D341Med (cell line): Measurements from ENCODE around the gene ACSL4.
"Not testable (repeated sequence)": the region's sequence is repeated elsewhere in the genome, so short reads cannot be mapped to it uniquely, and the experiment has no call there.

ENCODE experiments used
- DNase-seq: peaks from one replicate; pipeline ENCODE4 v3.0.0; 2012; ENCODE audit warnings: low spot score

The ACSL4 gene

DNA sequence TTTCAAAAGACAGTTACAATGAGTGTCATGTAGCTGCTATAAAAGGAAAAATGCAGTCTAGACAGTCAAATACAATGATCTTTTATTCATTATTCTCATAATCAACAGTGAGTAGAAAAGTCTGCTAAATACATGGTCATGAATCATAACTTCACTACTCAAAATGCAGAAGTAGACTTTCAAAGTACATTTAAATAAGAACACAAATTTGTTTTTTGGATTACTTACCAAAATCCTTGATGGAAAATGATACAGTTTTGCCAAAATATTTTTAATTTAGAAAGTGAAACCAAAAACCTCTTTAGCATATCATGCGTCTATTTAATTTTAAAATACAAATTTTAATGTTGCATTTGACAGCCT lies 4.9 kb downstream of the ACSL4 start:
- DNase-seq, result no peak

DNA sequence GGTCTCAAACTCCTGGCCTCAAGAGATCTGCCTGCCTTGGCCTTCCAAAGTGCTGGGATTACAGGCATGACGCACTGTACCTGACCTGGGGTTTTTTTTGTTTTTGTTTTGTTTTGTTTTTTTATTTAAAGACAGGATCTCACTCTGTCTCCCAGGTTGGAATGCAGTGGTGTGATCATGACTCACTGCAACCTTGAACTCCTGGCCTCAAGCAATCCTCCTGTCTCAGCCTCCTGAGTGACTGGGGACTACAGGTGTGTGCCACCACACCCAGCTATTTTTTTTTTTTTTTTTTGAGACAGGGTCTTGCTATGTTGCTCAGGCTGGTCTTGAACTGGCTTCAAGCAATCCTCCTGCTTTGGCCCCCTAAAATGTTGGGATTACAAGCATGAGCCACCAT lies 8.1 kb downstream of the ACSL4 start:
- DNase-seq, result not testable (repeated sequence)

DNA sequence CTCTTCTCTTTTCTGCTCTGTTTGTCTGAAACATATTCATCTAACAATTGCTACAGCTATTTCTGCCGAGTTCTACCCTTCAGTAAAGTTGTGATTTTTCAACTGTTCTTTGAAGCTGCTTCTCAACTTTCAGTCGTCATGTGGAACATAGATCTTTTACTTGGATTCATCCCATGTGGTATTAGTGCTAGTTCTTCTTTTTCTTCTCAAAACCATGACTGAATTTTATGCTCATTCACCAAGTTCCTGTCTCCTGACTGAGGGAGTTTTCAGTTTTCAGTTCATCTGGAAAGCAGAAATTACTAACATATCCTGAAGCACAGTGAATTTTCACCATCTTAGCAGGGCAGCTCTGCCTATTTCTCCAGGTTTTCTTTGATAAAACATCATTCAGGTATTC lies 12.1 kb downstream of the ACSL4 start:
- DNase-seq, result no peak

DNA sequence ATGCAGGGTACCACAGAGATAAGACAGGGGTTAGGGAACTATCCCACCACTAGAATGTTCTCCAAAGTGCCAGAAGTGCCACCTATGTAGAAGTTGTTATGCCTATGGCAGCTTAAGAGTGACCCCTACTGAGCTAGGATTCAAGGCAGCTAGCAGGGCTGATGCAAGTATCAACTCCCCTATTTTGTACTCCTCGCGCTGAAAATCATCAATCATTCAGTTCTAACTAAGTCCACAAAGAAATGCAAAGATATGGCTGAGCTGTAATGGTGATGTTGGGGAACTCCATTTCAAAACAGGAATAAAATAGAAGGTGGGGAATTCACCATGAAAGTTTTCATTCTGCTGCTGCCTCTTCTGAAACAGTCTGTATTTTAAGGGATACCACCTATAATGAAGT lies 13.8 kb downstream of the ACSL4 start:
- no peak for DNase-seq

DNA sequence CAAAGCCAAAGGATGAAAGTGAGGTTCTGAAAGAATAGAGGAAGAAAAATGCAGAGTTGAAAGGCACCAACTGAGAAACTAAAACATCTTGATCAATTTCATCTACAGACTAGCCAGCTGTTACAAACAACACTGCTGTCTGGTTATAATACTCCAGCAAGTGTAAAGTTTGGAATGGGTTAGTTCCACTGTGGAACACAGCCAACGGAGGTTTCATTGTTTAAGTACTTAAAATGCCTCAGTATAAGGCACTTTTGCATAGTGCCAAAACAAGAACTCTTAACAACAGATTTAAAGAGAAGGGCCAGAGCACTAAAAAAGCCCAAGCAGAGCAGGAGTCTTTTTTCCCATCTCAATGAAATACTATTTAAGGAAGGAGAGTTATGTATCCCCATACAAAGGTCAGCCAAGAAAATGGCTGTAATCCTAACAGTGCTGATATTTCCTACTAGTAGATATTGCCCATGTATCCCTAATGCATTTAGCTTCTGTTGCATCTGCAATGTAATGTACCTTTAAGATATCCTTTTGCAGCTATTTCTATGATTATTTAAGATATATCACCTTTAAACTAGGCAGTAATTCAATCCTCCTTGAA lies 16.5 kb downstream of the ACSL4 start:
- no peak for DNase-seq

DNA sequence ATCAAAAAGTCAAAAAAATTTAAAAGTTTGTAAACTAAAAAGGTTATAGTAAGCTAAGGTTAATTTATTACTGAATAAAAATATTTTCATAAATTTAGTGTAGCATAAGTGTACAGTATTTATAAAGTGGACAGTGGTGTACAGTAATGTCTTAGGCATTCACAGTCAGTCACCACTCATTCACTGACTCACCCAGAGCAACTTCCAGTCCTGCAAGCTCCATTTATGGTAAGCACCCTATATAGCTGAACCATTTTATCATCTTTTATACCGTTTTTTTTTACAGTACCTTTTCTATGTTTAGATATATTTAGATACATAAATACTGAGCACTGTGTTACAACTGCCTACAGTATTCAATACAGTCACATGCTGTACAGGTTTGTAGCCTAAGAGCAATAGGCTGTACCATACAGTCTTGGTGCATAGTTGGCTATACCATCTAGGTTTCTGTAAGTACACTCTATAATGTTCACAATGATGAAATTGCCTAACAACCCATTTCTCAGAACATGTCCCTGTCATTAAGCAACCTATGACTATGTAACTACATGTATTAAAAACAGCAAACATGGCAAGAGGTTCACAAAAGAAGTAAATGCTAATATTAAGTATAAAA lies 18.6 kb downstream of the ACSL4 start:
- no peak for DNase-seq

DNA sequence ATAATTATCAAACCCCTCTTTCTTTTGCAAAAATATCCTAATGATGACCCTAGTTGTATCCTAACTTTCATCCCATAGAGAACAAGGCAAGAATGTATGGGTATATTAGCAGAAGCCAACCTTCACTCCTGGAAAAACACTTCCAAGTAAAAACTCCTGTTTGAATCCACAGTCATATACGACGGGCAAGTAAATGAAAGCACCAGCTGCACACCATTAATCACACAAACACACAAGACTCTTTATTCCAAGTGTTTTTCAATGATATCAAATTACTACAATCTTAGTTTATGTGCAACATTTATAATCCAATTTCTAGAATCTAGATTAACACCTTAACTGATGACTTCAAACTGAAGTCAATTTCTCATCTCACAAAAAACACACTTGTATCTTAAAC lies 22.9 kb downstream of the ACSL4 start:
- no peak for DNase-seq

DNA sequence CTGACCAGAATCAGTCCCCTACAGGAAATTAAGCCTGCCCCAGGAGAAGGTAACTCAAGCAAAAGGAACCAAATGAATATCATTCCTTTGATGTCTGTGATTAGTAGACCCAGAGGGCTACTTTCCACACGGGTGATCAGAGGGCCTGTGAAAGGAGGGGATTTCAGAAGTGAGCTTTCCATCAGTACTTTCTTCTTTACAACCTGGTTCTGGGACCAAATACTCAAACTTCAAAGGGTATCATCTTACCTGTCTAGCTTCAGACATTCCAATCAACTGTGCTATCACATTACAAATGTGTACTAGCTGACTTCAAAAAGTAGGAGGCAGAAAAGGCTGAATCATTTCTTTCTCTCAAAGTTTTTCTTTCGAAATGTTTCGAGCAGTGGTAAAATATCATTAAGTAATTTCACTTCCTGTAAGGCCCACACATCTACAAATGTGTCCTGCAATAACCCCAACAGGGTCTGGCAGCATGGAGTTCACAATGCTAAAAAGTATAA lies 23.9 kb downstream of the ACSL4 start:
- no peak for DNase-seq

DNA sequence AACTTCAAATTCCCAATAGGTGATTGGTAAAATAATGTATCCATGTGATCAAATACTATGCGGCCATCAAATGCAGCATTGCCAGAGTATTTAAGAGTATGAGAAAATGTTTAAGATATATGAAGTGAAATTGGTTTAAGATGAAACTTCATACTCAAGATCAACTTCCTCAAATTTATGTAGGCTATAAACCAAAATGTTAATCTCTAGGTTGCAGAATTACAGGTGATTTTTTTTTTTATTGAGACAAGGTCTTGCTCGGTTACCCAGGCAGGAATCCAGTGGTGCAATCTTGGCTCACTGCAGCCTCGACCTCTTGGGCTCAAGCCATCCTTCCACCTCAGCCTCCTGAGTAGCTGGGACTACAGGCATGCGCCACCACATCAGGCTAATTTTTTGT lies 25.3 kb downstream of the ACSL4 start:
- no peak for DNase-seq

DNA sequence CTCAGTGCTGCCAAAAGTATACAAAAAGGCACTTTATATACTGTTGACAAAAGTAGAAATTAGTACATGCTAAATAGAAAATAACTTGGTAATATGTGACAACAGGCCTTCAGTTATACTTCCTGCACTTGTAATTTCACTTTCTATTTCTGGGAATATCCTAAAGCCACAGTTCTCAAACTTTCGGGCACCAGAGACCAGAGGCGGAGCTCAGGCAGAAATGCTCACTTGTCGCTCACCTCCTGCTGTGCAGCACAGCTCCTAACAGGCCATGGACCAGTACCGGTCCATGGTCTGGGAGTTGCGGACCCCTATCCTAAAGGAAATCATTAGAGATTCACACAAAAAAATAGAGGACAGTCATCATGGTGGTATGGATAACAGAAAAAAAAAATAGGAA lies 25.7 kb downstream of the ACSL4 start:
- DNase-seq, result no peak

DNA sequence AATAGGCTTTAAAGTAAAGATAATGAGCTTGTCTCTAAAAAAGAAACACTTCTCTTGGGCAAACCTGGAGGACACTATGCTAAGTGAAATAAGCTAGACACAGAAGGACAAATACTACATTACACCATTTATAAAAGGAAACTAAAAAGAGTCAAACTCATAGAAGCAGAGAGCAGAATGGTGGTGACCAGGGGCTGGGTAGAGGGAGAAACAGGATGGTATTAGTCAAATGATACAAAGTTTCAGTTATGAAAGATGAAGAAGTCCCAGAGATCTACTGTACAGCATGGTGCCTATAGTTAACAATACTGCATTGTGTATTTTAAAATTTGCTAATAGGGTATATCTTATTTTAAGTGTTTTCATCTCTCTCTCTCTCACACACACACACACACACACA lies 28.5 kb downstream of the ACSL4 start:
- no peak for DNase-seq

DNA sequence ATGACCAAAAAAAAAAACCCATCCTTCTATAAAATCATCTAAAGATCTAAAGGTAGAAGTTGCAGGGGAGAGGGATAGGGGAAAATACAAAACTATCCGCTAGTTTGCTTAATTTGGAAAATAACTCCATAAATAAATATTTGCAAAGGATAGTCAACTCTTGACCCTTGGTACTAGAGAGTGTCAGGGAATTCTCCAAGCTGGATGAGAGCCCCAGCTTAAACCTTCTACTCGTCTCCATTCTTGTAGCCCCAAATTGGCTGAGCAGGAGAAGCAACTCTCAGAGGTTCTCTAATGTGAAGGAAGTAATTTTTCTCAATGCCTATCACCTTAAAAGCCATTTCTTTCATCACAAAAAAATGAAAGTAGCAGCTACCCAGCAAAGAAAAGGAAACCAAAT lies 35.2 kb downstream of the ACSL4 start:
- DNase-seq, result no peak

DNA sequence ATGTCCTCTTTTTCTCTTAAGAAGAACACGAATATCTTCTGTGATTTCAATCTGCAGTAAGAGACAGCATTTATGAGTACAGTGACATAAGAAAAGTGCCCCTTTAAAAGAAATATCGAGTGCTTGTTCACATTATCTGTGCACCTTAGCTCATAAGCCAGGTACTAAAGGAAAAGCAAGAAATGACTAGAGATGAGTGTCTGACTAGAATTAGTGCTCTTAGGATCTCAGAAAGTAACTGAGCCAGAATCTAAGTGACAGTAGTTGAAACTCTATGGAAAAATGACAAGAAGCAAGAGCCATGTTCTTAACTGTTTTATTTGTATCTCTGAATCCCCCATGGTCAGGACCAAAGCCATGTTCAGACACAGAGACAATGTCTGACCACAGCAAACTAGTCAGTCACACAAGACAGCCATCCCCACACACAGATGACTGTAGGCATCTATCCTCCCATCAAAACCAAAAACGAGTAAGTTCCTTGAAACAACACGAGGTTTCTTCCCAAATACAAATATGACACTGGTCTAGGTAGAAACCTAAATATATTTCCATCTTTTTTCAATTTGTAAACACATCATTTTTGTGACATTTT lies 36.8 kb downstream of the ACSL4 start:
- no peak for DNase-seq

DNA sequence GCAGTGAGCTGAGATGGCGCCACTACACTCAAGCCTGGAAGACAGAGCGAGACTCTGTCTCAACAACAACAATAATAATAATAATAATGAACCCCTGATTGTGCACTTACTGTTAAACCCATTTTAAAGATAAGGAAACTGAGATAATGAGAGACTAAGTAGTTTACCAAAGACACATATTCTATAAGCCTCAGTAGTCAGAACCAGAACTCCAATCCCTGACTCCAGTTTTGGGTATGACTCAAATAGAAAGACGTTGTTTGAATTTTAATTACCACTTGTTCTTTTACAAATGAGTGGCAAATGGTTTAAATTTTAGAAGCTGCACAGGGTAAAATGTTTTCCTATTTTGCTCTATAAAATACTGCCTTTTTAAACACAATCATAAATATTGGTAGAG lies 37.4 kb downstream of the ACSL4 start:
- no peak for DNase-seq

DNA sequence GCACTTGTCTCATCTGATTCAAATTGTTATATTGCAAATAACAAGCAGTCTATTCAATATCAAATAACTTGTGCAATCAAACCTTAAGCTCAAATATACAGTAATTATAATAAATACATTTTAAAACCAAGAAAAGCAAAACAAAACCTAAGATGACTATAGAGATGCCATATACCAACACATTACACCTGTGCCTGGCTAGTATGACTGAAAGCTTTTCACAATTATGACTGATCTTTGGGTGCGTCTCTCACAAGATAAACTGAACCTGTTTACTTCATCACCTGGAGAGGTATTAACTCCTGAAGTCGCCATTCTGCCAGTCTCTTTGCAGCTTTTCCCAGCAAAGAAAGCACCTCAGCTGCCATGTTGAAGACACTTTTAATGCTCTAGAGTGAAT lies 41.3 kb downstream of the ACSL4 start:
- no peak for DNase-seq

DNA sequence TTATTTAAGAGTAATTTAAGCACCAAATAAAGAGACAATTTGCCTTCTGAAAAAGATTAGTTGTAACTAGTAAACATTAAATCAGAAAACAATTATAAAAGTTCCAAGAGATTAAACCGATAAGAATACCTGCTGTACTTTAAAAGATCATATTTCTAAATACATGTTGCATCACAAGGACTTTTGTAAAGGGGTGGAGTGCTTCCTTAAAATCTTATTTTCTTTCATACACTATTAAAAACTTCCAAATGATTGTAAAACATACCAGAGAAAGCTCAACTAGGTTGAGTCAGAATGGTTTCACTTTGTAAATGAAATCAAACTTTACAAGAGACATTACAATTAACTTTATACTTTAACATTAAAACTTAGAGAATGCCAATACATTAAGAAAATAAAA lies 41.8 kb downstream of the ACSL4 start:
- DNase-seq, result no peak

DNA sequence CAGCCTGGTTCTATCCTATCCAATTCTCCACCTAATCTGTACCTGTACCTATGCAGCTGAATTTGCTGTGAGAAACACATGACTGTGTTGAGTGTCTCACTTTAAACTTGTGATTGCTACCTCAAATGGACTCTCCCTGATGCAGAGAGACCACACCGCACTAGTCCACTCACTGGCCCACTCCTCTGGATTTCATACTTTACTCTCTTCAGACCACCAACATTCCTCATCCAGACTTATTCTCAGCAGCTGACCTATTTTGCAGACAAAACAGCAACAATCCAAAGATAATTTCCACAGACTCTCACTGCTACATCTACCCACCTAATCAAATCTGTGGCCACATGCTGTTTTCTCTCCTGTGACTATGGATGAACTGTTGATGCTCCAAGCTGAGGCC lies 45.2 kb downstream of the ACSL4 start:
- no peak for DNase-seq

DNA sequence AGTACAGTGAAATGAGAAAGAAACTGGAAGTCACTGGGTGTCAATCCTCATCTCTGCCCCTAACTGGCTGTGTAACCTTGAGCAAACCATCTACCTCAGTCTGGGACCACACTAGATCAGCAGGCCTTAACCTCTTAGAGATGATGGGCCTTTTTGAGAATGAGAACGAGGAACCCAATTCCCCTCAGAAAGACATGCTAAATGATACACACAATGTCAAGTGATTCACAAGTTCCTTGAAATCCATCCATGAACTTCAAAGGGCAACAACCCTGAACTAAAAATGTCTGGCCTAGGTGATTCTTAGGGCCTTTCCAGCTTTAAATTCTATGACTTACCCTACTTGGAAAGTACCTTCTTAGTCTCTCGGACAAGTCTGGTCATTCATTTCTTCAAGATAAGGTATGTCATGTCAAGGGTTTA lies 47.4 kb downstream of the ACSL4 start:
- DNase-seq, result no peak

DNA sequence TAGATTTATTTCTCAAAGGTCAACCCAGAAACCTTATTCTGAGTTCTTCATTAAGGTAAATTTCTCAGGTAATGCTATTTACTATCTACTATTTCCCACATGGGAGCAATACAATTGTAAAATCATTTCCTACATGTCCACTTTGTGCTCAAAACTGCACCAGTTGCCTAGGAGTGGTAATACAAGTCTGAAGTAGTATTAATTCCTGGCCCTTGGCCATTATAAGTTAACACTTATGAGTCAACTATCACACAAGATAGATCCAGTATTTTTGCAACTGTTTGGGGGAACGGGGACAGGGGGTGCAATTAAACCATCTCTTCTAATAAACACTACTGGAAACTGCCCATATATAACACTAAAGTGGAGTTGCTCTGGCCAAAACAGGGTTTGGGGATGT lies 48.9 kb downstream of the ACSL4 start:
- DNase-seq, result no peak

DNA sequence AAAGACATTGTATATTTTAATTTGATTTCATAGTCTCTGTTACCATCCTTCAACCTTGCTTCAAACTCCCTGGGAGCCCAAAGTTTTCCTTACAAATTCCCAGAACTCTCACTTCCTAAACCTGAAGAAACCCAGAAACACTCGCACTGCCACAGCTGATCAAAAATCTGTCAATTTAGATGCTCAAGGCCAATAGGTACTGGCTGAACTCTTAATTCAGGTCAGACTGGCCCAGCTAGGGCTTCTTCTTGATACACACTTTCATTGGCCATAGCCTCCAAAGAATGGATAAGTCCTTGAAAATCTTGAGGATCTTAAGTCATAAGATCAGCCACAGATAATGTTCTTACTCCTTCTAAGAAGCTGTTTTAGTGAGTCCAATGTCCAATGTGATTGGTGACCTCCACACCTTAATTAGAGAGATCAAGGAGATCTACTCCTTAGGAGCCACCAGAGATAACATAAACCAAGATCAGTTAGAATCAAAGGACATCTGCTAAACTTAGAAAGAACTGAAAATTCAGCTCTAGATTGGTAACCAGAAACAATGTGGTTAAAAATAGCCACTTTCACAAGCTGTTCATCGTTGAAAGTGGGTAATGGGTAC lies 51.5 kb downstream of the ACSL4 start:
- no peak for DNase-seq

DNA sequence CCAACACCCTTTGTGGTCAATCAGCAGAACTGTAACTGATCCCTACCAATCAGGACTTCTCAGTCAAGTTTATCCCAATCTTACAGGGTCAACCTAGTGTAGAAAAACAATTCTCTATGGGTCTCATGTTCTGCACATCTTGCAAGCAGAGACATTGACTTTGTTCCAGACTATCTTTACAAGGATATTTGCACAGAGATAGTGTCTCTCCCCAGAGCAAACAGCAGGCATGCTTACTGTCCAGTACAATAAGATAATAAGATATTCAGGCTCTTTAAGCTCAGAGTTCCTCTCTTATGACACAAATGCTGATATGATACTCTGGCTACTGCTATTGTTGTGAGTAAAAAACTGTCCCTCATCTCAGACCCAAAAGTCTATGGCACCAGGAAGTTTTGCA lies 53.2 kb downstream of the ACSL4 start:
- DNase-seq, result no peak

DNA sequence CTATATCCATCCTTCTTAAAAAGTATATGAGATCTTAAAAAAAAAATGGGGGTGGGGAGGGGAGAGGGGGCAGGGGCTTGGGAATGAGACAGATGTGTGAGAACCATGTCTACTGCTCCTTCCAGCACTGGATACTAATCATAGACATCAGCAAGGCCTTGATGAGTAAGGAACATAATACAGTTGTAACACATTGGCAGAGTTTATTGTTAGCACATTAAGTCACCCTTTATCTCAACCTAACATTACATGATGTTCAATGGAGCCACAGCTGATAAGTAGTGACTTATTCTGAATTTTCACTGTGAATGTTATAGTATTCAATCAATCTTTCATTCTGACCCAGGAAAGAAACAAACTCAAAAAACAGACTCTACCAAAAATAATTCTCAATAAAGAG lies 60.8 kb downstream of the ACSL4 start:
- no peak for DNase-seq

DNA sequence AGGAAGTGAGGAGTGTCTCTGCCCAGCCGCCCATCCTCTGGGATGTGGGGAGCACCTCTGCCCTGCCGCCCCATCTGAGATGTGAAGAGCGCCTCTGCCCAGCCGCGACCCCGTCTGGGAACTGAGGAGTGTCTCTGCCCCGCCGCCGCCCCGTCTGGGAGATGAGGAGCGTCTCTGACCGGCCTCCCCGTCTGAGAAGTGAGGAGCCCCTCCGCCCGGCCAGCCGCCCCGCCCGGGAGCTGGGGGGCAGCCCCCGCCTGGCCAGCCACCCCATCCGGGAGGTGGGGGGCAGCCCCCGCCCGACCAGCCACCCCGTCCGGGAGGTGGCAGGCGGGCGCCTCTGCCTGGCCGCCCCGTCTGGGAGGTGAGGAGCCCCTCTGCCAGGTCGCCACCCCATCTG lies 61.9 kb downstream of the ACSL4 start:
- not testable (repeated sequence) for DNase-seq

DNA sequence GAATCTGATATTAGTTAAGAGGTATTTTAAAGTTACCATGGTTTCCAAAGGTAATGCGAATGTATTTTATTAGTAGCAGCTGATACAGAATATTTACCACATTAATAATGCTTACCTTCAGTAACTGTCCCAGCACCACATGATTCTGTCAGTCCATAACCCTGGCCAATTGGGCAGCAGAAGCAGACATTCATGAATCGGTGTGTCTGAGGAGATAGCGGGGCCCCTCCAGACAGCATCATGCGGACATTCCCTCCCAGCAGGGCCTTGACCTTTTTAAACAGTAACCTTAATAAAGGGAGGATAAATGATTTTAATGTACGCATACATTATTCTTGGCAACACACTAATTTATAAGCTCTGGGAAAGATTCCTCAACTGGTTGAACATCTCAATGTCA lies 65.1 kb downstream of the ACSL4 start:
- no peak for DNase-seq
